Spleen (tissue), 11 donors: ENCODE data around the gene ST7. TPM values are rescaled to one million over a fixed set of nuclear protein-coding genes. Genes with fewer than 3 reads are reported as not detected.

ENCODE experiments used
- DNase-seq: peaks from one replicate; pipeline ENCODE4 v3.0.0-alpha.2; 2020
- H3K27ac ChIP-seq, 8 donors: fragments of 200-600 bp; sonication (generic) in 7 of 8; 1 replicate in 4 of 8; 2 replicates in 4 of 8; pipeline versions ENCODE4 v1.5.0 to v1.8.0; 2016 to 2021; ENCODE audit warnings: inconsistent platforms in 4 of 8, mild to moderate bottlenecking in 4 of 8, moderate library complexity in 1 of 8
- H3K27me3 ChIP-seq, 7 donors: fragments of 200-600 bp; sonication (generic) in 6 of 7; replicated peaks in 1 of 7; 1 replicate in 4 of 7; 2 replicates in 3 of 7; pipeline versions ENCODE4 v1.5.0 to v1.8.0; 2016 to 2021; ENCODE audit warnings: inconsistent platforms in 3 of 7, mild to moderate bottlenecking in 1 of 7
- H3K36me3 ChIP-seq, 6 donors: fragments of 200-600 bp; sonication (generic) in 5 of 6; 1 replicate in 4 of 6; 2 replicates in 2 of 6; pipeline versions ENCODE4 v1.5.0 to v1.8.0; 2016 to 2021; ENCODE audit warnings: inconsistent platforms in 2 of 6
- H3K4me1 ChIP-seq, 6 donors: fragments of 200-600 bp; sonication (generic) in 5 of 6; 1 replicate in 3 of 6; 2 replicates in 3 of 6; pipeline versions ENCODE4 v1.5.0 to v1.8.0; 2016 to 2021; ENCODE audit warnings: inconsistent platforms in 3 of 6
- H3K4me3 ChIP-seq, 8 donors: fragments of 200-600 bp; sonication (generic) in 7 of 8; 1 replicate in 4 of 8; 2 replicates in 4 of 8; pipeline versions ENCODE4 v1.5.0 to v1.8.0; 2016 to 2021; ENCODE audit warnings: inconsistent platforms in 4 of 8, mild to moderate bottlenecking in 4 of 8, moderate library complexity in 2 of 8
- H3K9me3 ChIP-seq, 8 donors: fragments of 200-600 bp; sonication (generic) in 7 of 8; 1 replicate in 4 of 8; 2 replicates in 4 of 8; pipeline versions ENCODE4 v1.5.0 to v1.8.0; 2016 to 2021; ENCODE audit warnings: inconsistent platforms in 4 of 8
- CTCF ChIP-seq, 11 experiments: fragments of 200-600 bp in 7 of 11; fragments of 450-650 bp in 4 of 11; sonication (generic) in 4 of 11; IDR thresholded peaks in 8 of 11; conservative IDR thresholded peaks in 3 of 11; 1 replicate in 7 of 11; 2 replicates in 4 of 11; pipeline versions ENCODE4 v1.4.0 to v1.8.0; 2016 to 2021; ENCODE audit warnings: antibody characterized with exemption in 11 of 11, inconsistent platforms in 4 of 11, mild to moderate bottlenecking in 1 of 11
- POLR2A ChIP-seq, 3 donors: fragments of 450-650 bp; IDR thresholded peaks; one replicate each; pipeline ENCODE4 v1.5.1; 2017; ENCODE audit warnings: antibody characterized with exemption in 3 of 3, mild to moderate bottlenecking in 1 of 3
- POLR2AphosphoS5 ChIP-seq, 3 donors: sonication (generic); formaldehyde crosslinking; IDR thresholded peaks; one replicate each; pipeline ENCODE4 v1.5.1; 2017; ENCODE audit warnings: antibody characterized with exemption in 3 of 3
- WGBS, 5 donors: extraction: QIAGEN DNeasy Blood & Tissue Kit in 3 of 5; methylation state at CpG; one replicate each; pipeline versions ENCODE4 v1.1.5 to v1.1.7; 2013 to 2018; 5-methylcytosine and 5-hydroxymethylcytosine counted together
- intact Hi-C: fragments of 100-400 bp; cut with DNase I; formaldehyde crosslinking; loops from one replicate; pipeline ENCODE4 v1.15.0; 2023; ENCODE audit warnings: low total_unique reads
- polyA plus RNA-seq, 3 donors: library from polyadenylated mRNA; stranded (reverse); fragments of 200-250 nt; gene quantifications; one replicate each; pipeline ENCODE4 v1.2.1, GENCODE V29; 2013
- total RNA-seq, 7 donors: library from RNA; depleted of rRNA in 3 of 7; stranded (reverse); fragments of >200 nt in 3 of 7; fragmentation: NEBNext Ultra II Directional in 4 of 7; extraction: Animal tissue kit (Norgen Biotek cat#: 25700) in 4 of 7; gene quantifications; one replicate each; pipeline versions ENCODE4 v1.1.0 to v1.2.1, GENCODE V29; 2016 to 2021
- donor health status: healthy with polysubstance abuse.
- donor health status: DM: no; HTN: no; CAD: no; lungs with moderate emphysema.
- donor health status: DM: no; HTN: no; CAD: no.
- donor health status: Bipolar disorder and iron deficiency.
- donor health status: healthy.
- donor health status: DM: no; HTN: no; CAD: no.
- donor health status: DM: yes; HTN: yes; CAD: no.

ST7 gene
- total and polyA plus RNA-seq, 10 donors, result 4.7 to 36.4 (median 15.8) TPM

GRCh38 chr7:117075934-117076333, 122.6 kb downstream of the ST7 start:
- no peaks in the 10 kb centered on the region for H3K27me3 ChIP-seq
- H3K4me1 ChIP-seq, result peaks cover 0 to 13% (median 9%) of the 10 kb centered on the region in 6 donors
- no peak overlapping the region for H3K4me3 ChIP-seq
- TF ChIP-seq POLR2AphosphoS5 (IDR thresholded peaks at IDR 0.05) (no peak), POLR2A (IDR thresholded peaks at IDR 0.05) (no peak), CTCF (IDR thresholded peaks at IDR 0.05 in 8 of 11, conservative IDR thresholded peaks at IDR 0.05 in 3 of 11) (no peak)
- H3K36me3 ChIP-seq, result no peaks in the 10 kb centered on the region
- intact Hi-C loops, result no loop called here
- WGBS, 5 donors, result 96 to 99% (median 97%) methylated on average over 2 of the region's 2 CpGs
- DNase-seq, result no peak
- peaks cover 0 to 18% (median 3%) of the 10 kb centered on the region in 8 donors for H3K9me3 ChIP-seq
- no peak overlapping the region for H3K27ac ChIP-seq

- DNase-seq, result no peak
- Histone ChIP-seq H3K27me3 (no peaks in the 10 kb centered on the region), H3K4me1 (peaks cover 0 to 13% (median 9%) of the 10 kb centered on the region in 6 donors), H3K9me3 (peaks cover 0 to 18% (median 3%) of the 10 kb centered on the region in 8 donors), H3K36me3 (no peaks in the 10 kb centered on the region), H3K27ac (no peak overlapping the region), H3K4me3 (no peak overlapping the region)
- 81 to 99% (median 93%) methylated on average over 7 of the region's 7 CpGs for WGBS, 5 donors
- TF ChIP-seq POLR2AphosphoS5 (IDR thresholded peaks at IDR 0.05) (no peak), CTCF (IDR thresholded peaks at IDR 0.05 in 8 of 11, conservative IDR thresholded peaks at IDR 0.05 in 3 of 11) (no peak), POLR2A (IDR thresholded peaks at IDR 0.05) (no peak)
- intact Hi-C loops, result no loop called here
Observed at GRCh38 chr7:117076426-117076943, 123.2 kb downstream of the ST7 start.

- intact Hi-C loops, result no loop called here
- H3K27me3 ChIP-seq, result no peaks in the 10 kb centered on the region
- peaks cover 0 to 10% (median 6%) of the 10 kb centered on the region in 6 donors for H3K4me1 ChIP-seq
- no peak overlapping the region for H3K27ac ChIP-seq
- peaks cover 0 to 18% (median 3%) of the 10 kb centered on the region in 8 donors for H3K9me3 ChIP-seq
- TF ChIP-seq POLR2A (IDR thresholded peaks at IDR 0.05) (no peak), POLR2AphosphoS5 (IDR thresholded peaks at IDR 0.05) (no peak), CTCF (IDR thresholded peaks at IDR 0.05 in 8 of 11, conservative IDR thresholded peaks at IDR 0.05 in 3 of 11) (no peak)
- H3K36me3 ChIP-seq, result no peaks in the 10 kb centered on the region
- no peak overlapping the region for H3K4me3 ChIP-seq
- DNase-seq, result no peak
Observed at GRCh38 chr7:117077658-117078057, 124.4 kb downstream of the ST7 start.

GRCh38 chr7:117082647-117083046, 129.3 kb downstream of the ST7 start:
- H3K27me3 ChIP-seq, result no peaks in the 10 kb centered on the region
- peaks cover 0 to 23% (median 11%) of the 10 kb centered on the region in 6 donors for H3K4me1 ChIP-seq
- intact Hi-C loops, result no loop called here
- no peak for TF ChIP-seq POLR2AphosphoS5 (IDR thresholded peaks at IDR 0.05)
- TF ChIP-seq POLR2A (IDR thresholded peaks at IDR 0.05), result no peak
- H3K4me3 ChIP-seq, result no peak overlapping the region
- no peaks in the 10 kb centered on the region for H3K36me3 ChIP-seq
- no peaks in the 10 kb centered on the region for H3K9me3 ChIP-seq
- DNase-seq, result no peak
- H3K27ac ChIP-seq, result no peak overlapping the region
- WGBS, 5 donors, result 80 to 93% (median 88%) methylated on average over 2 of the region's 2 CpGs
